Measurements from ENCODE around the gene GNPAT.

Gene GNPAT

DNA sequence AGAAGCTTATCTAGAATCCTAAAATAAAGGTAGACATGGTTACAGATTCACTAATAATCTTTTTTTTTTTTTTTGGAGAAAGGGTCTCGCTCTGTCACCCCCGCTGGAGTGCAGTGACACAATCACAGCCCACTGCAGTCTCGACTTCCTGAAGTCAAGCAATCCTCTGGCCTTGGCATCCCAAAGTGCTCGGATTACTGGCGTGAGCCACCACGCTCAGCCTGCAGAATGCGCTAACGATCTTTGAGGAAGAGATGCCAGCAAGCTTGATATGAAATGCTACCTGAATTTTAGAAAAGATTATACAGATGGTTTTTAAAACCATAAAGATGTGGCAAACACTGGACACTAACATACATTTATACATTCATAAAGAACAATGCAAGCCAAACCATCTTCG lies 4.1 kb upstream of the GNPAT start:
- Histone ChIP-seq H3K4me3 (no peak overlapping the region), H3K27ac (no peak overlapping the region)

DNA sequence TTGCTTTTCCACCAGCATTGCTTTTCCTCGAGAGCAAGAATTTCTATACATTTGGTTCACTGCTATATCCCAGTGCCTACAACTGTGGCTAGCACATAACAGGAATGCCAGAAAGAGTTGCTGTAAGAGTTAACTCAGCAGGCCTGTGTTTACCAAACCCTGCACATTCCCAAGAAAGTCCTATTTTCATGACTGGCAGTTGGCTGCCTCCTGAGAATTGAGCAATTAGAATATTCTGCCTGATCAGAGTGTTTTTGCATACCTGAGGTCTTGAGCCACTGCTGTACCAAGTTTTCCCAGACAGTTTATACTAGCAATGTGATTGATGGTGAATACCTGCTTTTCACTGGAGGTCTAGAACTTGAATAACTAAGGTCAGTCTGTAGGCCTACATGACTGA lies 2.7 kb upstream of the GNPAT start:
- Histone ChIP-seq H3K4me3 (no peak overlapping the region), H3K27ac (no peak overlapping the region)

DNA sequence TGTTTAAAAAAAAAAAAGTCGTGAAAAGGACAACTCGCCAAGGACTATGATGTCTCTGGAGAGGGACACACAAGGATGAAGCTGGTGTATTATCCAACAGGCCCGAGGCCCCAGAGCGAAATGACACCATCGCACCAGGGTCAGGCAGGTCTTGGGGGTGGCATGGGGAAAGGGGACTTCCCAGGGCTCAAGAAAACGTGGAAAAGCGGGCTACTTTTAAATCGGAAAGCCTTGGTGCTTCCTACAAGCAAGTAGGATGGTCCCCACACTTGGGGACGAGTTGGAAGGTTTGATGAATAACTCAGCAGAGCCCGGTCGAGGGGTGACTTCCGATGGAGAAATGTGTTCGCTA lies 505 bp upstream of the GNPAT start:
- Histone ChIP-seq H3K27ac (peak overlapping the region; percentile 34 to 93 (median 89)), H3K4me3 (peak overlapping the region; percentile 56 to 77 (median 69))

GRCh38 chr1:231241750-231242149 lies 738 bp downstream of the GNPAT start:
- H3K27ac ChIP-seq: peak overlapping the region in 20 of 21 experiments; percentile 69 to 93 (median 89)

DNA sequence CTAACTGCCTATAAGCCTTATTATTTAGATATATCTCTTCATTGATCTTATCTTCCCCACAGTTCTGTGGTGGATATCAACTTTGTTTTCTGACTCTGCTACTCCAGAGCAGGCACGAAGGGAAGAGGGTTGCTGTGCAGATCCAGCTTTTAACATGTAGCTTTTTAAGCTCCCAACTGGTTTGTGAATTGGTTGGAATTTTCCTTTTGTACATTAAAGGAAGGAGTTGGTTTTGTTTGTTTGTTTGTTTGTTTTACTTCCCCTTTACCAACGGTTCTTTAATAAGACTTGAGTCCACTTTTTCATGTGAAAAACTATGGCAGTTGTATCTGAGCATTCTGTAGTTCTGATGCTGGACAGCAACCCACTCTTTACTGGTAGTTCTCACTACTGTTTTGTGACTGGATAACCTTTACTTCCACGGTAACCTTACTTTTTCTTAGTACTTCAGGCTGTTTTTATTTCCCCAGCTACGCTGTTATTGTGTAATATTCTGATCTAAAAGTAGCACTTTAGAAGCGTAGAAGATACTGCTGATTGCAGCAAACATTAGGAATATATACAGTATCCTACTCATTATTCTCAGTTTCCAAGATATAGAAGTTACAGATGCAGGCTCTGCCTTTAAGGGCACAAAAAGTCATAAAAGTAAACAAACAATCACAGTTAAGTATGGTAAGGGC lies 1.6 kb downstream of the GNPAT start:
- Histone ChIP-seq H3K4me3 (peak overlapping the region in 2 of 7 experiments; percentile 1 to 66), H3K27ac (peak overlapping the region in 1 of 21 experiments; percentile 93)

More at GRCh38 chr1:231241750-231242149, 738 bp downstream of the GNPAT start:
- peak overlapping the region; percentile 56 to 77 (median 69) for H3K4me3 ChIP-seq

DNA sequence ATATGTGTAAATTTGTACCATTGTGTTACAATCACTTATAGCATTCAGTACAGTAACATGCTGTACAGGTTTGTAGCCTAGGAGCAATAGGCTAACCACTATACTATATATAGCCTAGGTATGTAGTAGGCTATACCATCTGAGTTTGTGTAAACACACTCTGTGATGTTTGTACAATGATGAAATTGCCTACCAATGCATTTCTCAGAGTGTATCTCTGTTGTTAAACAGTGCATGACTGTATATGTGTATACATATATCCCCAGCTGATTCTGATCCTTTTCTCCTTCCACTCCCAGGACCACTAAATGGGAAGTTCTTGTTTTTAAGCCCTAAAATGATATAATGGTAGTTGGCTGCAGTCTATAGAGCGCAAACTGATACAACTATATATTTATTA lies 7.8 kb downstream of the GNPAT start:
- Histone ChIP-seq H3K27ac (no peak overlapping the region), H3K4me3 (no peak overlapping the region)

DNA sequence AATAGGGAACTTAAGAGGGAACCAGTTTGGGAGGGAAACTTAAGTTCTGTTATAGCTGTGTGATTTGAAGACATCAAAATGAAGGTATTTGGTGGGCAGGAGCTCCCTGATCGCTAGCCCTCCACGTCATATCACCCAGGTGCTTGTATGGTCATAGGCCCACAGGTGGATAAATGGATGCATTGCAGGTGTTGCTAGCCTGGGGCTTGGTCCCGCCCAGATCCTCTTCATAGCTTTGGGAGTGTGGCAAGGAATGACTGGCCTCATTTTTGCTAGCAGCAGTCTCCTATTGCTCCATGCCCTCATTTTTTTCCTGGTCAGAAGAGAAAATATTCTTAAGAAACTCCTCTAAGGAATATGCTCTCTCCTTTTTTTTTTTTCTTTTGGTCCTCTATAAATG lies 11.3 kb downstream of the GNPAT start:
- H3K27ac ChIP-seq: no peak overlapping the region
- H3K4me3 ChIP-seq: no peak overlapping the region

GRCh38 chr1:231260351-231260750 lies 19.3 kb downstream of the GNPAT start:
- H3K4me3 ChIP-seq: no peak overlapping the region
- no peak overlapping the region for H3K27ac ChIP-seq

DNA sequence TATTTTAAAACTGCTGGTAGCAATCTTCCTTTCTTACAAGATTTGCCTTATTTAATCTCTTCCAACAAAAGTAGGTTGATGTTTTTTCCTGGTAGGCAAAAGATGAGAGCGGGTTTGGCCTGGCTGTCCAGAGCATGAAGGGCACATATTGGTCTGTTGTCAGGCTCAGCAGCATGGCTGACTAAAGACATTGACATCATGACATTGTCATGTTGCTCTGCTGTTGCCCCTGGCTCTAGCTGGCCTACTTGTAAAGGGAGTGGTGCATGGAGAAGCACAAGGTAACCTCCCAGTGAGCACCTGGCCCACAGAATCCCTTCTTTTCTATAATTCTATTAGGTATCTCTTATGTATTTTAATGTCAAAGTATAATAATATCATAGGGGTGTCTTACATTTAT lies 23.6 kb downstream of the GNPAT start:
- Histone ChIP-seq H3K4me3 (no peak overlapping the region), H3K27ac (no peak overlapping the region)

DNA sequence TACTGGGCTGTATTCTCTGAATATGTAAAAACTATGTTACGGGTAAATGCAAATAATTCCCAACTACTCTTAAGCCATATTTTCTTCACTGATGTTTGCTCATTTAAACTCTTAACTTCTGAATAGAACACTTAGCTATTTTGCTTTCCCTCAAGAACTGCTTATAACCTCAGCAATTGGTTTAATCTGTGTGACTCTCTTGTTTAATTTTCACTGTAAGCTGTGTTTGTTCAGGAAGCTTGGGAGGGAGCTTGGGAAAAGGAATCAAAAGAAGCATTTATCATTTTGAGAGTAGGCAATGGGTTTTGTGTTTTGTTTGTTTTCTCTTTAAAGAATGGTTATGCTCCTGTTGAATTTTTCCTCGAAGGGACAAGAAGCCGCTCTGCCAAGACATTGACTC lies 24.4 kb downstream of the GNPAT start:
- H3K27ac ChIP-seq: no peak overlapping the region
- no peak overlapping the region for H3K4me3 ChIP-seq

DNA sequence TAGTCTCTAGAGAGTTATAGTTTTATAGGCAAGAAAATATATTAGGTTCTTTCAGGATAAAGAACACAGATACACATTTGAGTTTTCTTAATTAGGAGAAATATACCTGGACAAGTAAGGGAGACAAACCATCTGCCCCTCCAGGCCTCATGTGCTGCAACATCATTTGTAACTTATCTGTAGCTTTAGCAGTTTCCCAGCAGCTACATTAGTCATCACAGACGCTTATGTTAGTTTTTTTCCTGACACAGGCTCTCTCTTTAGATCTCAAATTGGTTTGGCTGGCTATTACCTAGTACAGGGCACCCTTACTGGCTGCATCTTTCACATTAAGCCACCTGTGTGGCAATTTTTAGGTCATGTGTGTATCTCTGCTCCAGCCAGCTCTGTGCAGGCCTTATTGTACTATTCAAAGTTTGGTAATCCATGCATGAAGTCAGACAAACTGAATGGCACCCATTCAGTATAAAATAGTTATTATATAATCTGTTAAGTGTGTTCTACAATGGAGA lies 25.9 kb downstream of the GNPAT start:
- Histone ChIP-seq H3K4me3 (no peak overlapping the region), H3K27ac (no peak overlapping the region)

GRCh38 chr1:231272173-231272572 lies 31.2 kb downstream of the GNPAT start:
- H3K4me3 ChIP-seq: no peak overlapping the region
- peak overlapping the region in 1 of 21 experiments; percentile 47 for H3K27ac ChIP-seq

DNA sequence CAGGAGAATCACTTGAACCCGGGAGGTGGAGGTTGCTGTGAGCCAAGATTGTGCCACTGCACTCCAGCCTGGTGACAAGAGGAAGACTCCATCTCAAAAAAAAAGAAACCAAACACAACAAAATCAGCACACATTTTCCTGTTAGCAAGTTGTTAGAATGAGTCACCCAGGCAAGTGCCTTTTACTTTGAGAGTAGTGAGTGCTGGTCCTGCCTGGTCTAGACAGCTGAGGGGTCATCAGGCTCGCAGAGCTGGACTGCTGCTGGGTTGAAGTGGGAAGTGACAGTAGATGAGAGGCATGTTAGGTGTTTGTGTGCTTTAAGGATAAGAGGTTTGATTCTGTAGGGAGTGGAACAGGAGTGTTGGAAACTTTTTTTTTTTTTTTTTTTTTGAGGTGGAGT lies 31.9 kb downstream of the GNPAT start:
- Histone ChIP-seq H3K4me3 (no peak overlapping the region), H3K27ac (peak overlapping the region in 1 of 21 experiments; percentile 47)

DNA sequence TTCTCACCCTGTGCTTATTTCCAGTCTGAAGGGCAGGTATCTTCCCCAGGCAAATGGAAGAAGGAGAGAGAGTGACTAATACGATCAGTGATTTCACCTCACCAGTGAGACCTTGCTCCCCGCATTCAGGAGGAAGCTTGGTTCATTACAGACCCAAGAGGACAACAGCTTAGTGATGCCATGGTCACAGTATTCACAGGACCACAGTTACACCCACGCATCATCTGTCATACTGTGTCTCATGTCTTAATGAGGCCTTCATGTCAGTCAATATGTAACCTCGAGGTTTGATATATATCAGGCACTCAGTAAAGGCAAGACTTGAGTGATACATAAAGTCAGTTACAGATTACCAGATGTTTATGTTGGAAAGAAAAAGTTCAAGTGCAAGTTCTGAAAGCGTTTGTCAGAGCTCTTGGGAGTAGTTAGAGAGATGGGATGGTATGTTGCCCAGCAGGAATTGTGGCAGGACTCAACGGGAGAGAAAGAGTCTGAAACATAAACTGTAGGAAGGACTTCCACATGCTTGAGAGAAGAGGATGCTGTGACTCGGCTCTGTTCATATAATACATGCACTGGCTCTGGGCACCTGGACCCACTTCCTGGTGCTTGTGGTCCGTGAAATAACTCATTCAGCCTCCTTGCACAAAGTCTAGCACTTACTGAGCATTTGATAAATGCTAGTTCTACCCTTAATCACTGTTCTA lies 33.3 kb downstream of the GNPAT start:
- no peak overlapping the region for H3K27ac ChIP-seq
- H3K4me3 ChIP-seq: no peak overlapping the region

GRCh38 chr1:231278100-231278790 lies 37.2 kb downstream of the GNPAT start:
- H3K4me3 ChIP-seq: no peak overlapping the region
- no peak overlapping the region for H3K27ac ChIP-seq

GRCh38 chr1:231279081-231279480 lies 38.1 kb downstream of the GNPAT start:
- H3K4me3 ChIP-seq: no peak overlapping the region
- H3K27ac ChIP-seq: no peak overlapping the region

DNA sequence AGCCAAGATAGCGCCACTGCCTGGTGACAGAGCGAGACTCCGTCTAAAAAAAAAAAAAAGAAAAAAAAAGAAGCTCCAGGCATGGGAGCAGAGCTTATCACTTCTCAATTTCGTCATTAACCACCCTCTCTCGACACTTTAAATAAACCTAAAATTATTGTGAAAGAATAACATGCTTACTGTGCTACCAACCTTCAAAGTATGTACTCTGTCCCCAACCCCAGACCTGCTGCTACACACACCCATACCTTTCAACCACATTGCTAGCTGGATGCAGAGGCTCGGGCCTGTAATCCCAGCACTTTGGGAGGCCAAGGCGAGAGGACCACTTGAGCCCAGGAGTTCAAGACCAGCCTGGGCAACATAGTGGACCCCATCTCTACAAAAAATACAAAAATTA lies 38.7 kb downstream of the GNPAT start:
- H3K4me3 ChIP-seq: no peak overlapping the region
- no peak overlapping the region for H3K27ac ChIP-seq

DNA sequence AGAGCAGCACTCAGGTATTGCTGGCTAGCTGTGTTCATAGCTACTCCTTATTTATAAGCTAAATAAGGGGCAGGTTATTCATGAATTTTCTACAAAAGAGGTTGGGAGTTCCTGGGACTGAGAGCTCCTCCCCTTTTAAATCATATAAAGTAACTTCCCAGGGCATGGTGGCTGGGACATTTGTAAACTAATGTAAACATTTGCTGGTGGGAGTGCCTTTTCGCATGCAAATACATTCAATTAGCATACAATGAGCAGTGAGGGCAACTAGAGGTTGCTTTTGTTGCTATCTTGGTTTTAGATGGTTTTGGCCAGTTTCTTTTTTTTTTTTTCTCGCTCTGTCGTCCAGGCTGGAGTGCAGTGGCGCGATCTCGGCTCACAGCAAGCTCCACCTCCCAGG lies 43.4 kb downstream of the GNPAT start:
- no peak overlapping the region for H3K4me3 ChIP-seq
- no peak overlapping the region for H3K27ac ChIP-seq

- no peak overlapping the region for H3K27ac ChIP-seq
Measured at GRCh38 chr1:231286603-231287002, 45.6 kb downstream of the GNPAT start.

DNA sequence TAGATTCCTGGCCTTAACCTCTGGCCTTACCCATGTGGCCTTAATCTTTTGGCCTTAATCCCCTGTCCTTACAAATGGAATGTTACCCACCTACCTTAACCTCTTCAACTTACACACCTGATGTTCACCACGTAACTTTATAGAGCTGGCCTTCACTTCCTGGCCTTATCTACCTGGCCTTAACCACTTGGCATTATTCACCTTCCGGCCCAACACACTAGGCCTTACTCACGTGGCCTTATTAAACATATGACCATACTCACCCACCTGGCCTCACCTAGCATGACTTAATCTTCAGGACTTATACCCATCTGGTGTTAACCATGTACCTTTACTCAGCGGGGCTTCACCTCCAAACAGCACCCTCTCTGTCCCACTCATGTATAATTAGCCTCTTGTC lies 54.9 kb downstream of the GNPAT start:
- Histone ChIP-seq H3K27ac (no peak overlapping the region), H3K4me3 (no peak overlapping the region)

More at GRCh38 chr1:231286603-231287002, 45.6 kb downstream of the GNPAT start:
- H3K4me3 ChIP-seq: no peak overlapping the region

GRCh38 chr1:231301990-231302389 lies 61.0 kb downstream of the GNPAT start:
- no peak overlapping the region for H3K4me3 ChIP-seq
- H3K27ac ChIP-seq: no peak overlapping the region

All from skin epidermis (tissue), 12 donors.